Measurements from ENCODE around the gene HOXC9. TPM values are rescaled to one million over a fixed set of nuclear protein-coding genes. Genes with fewer than 3 reads are reported as not detected.

The HOXC9 gene
- total and polyA plus RNA-seq, 2 experiments from 2014 or later: not detected

DNA sequence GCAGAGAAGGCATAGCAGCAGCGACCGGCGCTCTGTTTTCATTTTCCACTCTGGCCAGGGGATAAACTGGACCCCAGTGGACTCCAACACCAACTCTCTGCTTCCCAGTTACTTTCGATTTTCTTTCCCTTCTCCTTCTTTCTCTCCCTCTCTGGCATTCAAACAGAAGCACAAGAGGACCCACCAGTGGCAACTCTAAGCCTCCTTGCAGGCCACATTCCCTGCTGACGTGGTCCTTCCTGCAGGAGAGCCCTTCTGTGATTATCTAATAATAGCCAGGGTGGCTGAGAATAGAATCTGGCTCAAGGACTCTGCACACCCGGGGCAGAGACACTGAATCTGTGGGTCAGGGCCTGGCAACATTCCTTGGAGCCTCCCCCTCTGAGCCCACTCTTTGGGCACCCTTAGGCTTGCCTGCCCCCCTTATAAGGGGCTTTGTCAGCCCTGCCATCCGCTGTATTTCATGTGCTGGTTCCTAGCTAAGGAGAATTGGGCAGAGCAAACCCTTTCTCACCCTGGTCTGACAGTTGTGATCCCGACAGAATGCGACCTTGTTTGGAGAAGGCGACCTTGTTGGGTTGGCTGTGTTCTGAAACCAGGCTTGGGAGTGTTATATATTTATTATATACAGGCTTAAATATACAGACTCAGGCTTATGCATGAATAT lies 20.1 kb downstream of the HOXC9 start:
- Histone ChIP-seq H3K27me3 (peaks cover 100% of the 10 kb centered on the region), H3K9me3 (ENCODE audit: low read depth) (no peaks in the 10 kb centered on the region), H3K36me3 (no peaks in the 10 kb centered on the region), H3K27ac (peak overlapping the region; percentile 2), H3K4me1 (ENCODE audit: low read depth) (peaks cover 19% of the 10 kb centered on the region), H3K4me3 (no peak overlapping the region)
- DNase-seq (ENCODE audit: low read depth in 1 of 2, low spot score in 1 of 2): peak in 1 of 2 donors; percentile 63
- TF ChIP-seq, protein P1, sequence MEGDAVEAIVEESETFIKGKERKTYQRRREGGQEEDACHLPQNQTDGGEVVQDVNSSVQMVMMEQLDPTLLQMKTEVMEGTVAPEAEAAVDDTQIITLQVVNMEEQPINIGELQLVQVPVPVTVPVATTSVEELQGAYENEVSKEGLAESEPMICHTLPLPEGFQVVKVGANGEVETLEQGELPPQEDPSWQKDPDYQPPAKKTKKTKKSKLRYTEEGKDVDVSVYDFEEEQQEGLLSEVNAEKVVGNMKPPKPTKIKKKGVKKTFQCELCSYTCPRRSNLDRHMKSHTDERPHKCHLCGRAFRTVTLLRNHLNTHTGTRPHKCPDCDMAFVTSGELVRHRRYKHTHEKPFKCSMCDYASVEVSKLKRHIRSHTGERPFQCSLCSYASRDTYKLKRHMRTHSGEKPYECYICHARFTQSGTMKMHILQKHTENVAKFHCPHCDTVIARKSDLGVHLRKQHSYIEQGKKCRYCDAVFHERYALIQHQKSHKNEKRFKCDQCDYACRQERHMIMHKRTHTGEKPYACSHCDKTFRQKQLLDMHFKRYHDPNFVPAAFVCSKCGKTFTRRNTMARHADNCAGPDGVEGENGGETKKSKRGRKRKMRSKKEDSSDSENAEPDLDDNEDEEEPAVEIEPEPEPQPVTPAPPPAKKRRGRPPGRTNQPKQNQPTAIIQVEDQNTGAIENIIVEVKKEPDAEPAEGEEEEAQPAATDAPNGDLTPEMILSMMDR (IDR thresholded peaks at IDR 0.05; ENCODE audit: low read depth, low read length): no peak

DNA sequence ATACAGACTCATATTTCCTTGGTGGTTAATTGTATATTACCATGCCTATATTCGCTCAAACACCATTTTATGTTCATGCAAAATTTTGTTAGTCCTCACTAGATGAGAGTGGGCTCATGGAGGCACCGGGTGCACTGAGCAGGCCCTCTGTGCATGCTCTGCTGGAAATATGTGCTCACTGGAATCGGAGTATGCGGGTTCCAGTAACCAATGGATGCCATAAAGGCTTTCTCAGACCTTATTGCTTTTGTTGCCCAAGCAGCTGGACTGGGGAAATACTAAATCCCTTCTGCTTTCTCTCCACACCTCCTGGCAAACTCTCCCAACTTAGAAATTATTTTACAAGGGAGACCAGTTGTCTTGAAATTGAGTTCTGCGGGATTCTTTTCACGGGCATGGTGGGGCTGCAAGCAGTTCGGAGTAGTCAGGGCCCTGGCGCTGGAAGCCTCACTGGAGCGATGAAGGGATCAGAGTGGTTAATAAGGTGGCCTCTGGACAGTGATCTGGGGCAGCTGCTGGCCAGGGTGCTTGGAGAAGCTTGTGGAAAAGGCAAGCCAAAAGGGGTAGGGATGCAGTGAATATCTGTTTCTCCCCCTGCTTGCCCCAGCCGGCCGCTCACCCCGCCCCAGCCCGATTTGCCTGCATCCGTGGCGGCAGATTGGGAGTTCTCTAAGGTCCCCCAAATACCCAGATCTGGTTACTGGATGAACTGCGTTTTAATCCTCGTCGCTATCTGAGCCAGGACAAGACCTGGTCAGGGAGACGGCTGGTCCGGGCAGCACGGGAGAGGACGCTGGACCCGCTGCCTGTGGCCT lies 20.8 kb downstream of the HOXC9 start:
- Histone ChIP-seq H3K27ac (no peak overlapping the region), H3K9me3 (ENCODE audit: low read depth) (no peaks in the 10 kb centered on the region), H3K4me1 (ENCODE audit: low read depth) (peaks cover 19% of the 10 kb centered on the region), H3K4me3 (no peak overlapping the region), H3K36me3 (no peaks in the 10 kb centered on the region), H3K27me3 (peaks cover 100% of the 10 kb centered on the region)
- DNase-seq (ENCODE audit: low read depth in 1 of 2, low spot score in 1 of 2): no peak
- TF ChIP-seq, protein P1 (IDR thresholded peaks at IDR 0.05; ENCODE audit: low read depth, low read length): no peak

DNA sequence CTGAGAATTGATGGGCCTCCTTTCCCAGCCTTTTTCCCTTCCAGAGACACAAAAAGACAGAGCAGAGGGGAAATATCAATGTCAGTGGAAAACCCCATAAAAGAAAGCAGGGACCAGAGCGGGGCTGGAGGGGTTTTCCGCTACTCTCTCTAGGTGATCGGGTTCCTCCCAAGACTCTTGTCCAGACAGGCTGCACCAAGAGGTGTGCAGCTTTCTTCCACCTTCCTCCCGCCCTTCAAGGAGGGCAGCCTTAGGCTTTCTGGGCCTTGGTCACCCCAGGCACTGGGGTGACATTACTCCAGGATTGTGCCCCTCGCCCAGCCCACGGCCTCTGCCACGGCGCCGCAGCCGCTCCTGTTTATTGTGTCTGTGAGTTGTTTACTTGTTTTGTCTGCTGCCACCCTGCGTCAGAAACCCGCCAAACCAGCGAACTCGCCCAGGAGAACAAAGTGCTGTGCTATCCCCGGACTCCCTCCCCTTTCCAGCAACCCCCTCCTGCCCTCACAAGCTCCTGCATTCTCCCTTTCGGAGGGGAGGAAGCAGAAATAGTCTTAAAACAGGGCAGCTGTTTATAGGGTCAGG lies 21.6 kb downstream of the HOXC9 start:
- no peak for DNase-seq (ENCODE audit: low read depth in 1 of 2, low spot score in 1 of 2)
- Histone ChIP-seq H3K4me3 (no peak overlapping the region), H3K4me1 (ENCODE audit: low read depth) (peaks cover 19% of the 10 kb centered on the region), H3K27me3 (peaks cover 100% of the 10 kb centered on the region), H3K36me3 (no peaks in the 10 kb centered on the region), H3K9me3 (ENCODE audit: low read depth) (no peaks in the 10 kb centered on the region), H3K27ac (no peak overlapping the region)
- TF ChIP-seq, protein P1 (IDR thresholded peaks at IDR 0.05; ENCODE audit: low read depth, low read length): peak; percentile 12

DNA sequence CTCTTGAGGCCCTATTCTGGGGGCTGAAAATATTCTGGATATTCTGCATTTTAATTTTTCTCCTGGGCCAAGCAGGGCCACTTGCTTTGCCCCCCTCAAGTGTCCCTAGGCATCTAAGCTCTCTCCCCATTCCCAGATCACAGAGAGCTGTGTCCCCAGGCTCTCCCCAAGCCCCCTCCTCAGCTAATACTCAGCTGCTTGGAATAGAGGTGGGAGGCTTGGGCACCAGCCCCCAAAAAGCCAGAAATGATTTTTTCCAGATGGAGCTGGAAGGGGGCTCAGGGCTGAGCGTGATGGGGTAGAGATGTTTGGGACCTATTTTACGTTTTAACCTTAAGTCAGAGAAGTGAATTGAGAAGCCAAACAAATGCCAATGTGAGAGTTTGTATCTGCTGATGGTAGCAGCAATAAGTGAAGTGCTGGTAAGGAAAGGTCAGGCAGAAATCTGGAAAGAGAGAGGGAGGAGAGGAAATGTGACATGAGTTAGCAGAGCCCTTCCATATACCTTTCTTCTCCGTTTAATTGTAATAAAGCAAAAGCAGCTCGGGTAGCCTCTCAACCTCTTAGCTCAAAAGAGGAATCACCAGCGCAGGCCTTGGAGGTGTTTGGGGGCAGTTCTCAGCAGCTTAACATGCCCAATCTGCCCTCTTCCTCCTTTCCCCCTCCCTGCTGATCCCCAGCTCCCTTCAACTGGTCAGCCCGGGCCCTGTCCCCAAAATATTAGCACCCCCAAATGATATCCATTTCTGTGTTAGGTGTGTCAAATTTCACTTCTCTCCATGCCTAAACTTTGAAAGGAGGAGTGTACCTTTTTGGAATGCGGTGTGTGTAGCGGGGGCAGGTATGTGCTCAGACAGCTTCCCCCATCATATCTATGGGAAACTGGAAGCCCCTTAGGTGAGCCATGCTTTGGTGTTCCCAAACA lies 23.3 kb downstream of the HOXC9 start:
- H3K36me3 ChIP-seq: no peaks in the 10 kb centered on the region
- no peak overlapping the region for H3K27ac ChIP-seq
- TF ChIP-seq, protein P1 (IDR thresholded peaks at IDR 0.05; ENCODE audit: low read depth, low read length): no peak
- H3K4me3 ChIP-seq: no peak overlapping the region
- H3K27me3 ChIP-seq: peaks cover 100% of the 10 kb centered on the region
- no peaks in the 10 kb centered on the region for H3K9me3 ChIP-seq (ENCODE audit: low read depth)
- DNase-seq (ENCODE audit: low read depth in 1 of 2, low spot score in 1 of 2): no peak
- peaks cover 19% of the 10 kb centered on the region for H3K4me1 ChIP-seq (ENCODE audit: low read depth)

DNA sequence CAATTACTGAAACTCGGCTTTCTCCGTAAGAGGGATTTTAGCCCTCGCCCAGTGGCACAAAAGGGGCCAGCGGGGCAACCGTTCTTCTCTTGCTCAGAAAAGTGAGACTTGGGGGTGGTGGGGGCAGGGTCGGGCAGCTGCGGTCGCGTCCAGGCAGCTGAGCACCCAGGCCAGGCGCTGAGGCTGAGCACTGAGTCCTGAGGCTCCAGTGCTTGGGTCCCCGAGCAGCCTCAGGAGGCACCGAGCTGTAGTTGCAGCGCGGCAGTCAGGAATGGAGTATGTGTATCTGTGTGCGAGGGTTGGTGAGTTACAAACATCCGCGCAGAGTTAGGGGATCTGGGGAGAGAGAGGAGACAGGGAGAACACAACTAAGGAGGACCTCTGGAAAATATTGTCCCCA lies 24.2 kb downstream of the HOXC9 start:
- H3K36me3 ChIP-seq: no peaks in the 10 kb centered on the region

More for the DNA sequence above, 24.2 kb downstream of the HOXC9 start:
- TF ChIP-seq, protein P1 (IDR thresholded peaks at IDR 0.05; ENCODE audit: low read depth, low read length): no peak
- Histone ChIP-seq H3K9me3 (ENCODE audit: low read depth) (no peaks in the 10 kb centered on the region), H3K27me3 (peaks cover 100% of the 10 kb centered on the region), H3K27ac (no peak overlapping the region), H3K4me3 (no peak overlapping the region), H3K4me1 (ENCODE audit: low read depth) (peaks cover 15% of the 10 kb centered on the region)
- no peak for DNase-seq (ENCODE audit: low read depth in 1 of 2, low spot score in 1 of 2)

Measured in cardiac muscle cell (in vitro differentiated cells and primary cell).